Thymus (tissue), 11 donors: ENCODE results near the gene DNAJC10. TPM values are rescaled to one million over a fixed set of nuclear protein-coding genes. Genes with fewer than 3 reads are reported as not detected.
"Not testable (repeated sequence)": the region's sequence is repeated elsewhere in the genome, so short reads cannot be mapped to it uniquely, and the experiment has no call there.

ENCODE experiments used
- DNase-seq, 9 donors: peaks; one replicate each; pipeline ENCODE4 v3.0.0-alpha.2; 2013; ENCODE audit warnings: low spot score in 9 of 9, low read depth in 6 of 9, missing footprints in 1 of 9
- H3K27ac ChIP-seq, 2 donors: one replicate each; pipeline ENCODE4 v1.5.1; 2013; ENCODE audit warnings: control low read depth in 1 of 2, low read depth in 1 of 2, low read length in 1 of 2, mild to moderate bottlenecking in 1 of 2, moderate library complexity in 1 of 2
- H3K27me3 ChIP-seq, 2 donors: one replicate each; pipeline ENCODE4 v1.5.1; 2013; ENCODE audit warnings: low read length in 1 of 2; ENCODE audit not compliant: control insufficient read depth in 2 of 2, insufficient read depth in 1 of 2
- H3K36me3 ChIP-seq, 2 donors: one replicate each; pipeline ENCODE4 v1.5.1; 2013; ENCODE audit warnings: low read length in 1 of 2, mild to moderate bottlenecking in 1 of 2, moderate library complexity in 1 of 2; ENCODE audit not compliant: control insufficient read depth in 2 of 2, insufficient read depth in 2 of 2
- H3K4me1 ChIP-seq, 2 donors: one replicate each; pipeline ENCODE4 v1.5.1; 2013; ENCODE audit warnings: low read length in 2 of 2; ENCODE audit not compliant: control insufficient read depth in 2 of 2, insufficient read depth in 2 of 2
- H3K4me3 ChIP-seq, 2 donors: one replicate each; pipeline ENCODE4 v1.5.1; 2013; ENCODE audit warnings: low read length in 2 of 2, control low read depth in 1 of 2, mild to moderate bottlenecking in 1 of 2
- H3K9me3 ChIP-seq, 2 donors: one replicate each; pipeline ENCODE4 v1.5.1; 2013; ENCODE audit warnings: low read length in 1 of 2, mild to moderate bottlenecking in 1 of 2; ENCODE audit not compliant: control insufficient read depth in 2 of 2, insufficient read depth in 1 of 2
- WGBS: extraction: QIAGEN DNeasy Blood & Tissue Kit; methylation state at CpG from one replicate; pipeline ENCODE4 v1.1.7; 2013; 5-methylcytosine and 5-hydroxymethylcytosine counted together
- polyA plus RNA-seq: library from polyadenylated mRNA; stranded (reverse); fragments of 200-250 nt; gene quantifications from one replicate; pipeline ENCODE4 v1.2.3, GENCODE V29; 2013
- total RNA-seq: library from RNA; stranded (reverse); fragments of 120-200 nt; gene quantifications from one replicate; pipeline ENCODE4 v1.2.4, GENCODE V29; 2013
- donor health status: healthy.

The DNAJC10 gene
- total and polyA plus RNA-seq, 2 donors: 34.0 to 78.0 TPM

DNA sequence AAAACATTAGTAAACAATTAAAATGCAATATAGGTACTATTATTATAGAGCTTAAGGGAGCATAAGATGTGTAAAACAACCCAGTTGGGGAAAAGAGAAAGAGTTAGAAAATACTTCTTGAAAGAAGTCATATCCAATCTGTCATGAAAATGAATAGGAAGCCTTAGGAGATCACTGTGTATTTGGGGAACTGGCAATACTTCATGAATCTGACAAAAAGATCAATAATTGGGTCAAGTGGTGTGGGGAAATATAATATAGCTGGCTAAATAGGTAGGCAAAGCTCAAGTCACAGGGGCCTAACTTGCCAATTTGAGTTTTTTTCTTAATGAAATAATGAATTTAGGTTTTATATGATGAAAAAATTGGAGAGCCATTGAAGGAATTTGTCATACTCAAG, 14.4 kb downstream of the DNAJC10 start:
- Histone ChIP-seq H3K4me3 (no peak overlapping the region), H3K4me1 (no peaks in the 10 kb centered on the region), H3K36me3 (peaks cover 3 to 15% of the 10 kb centered on the region in 2 donors), H3K27me3 (no peaks in the 10 kb centered on the region), H3K27ac (no peak overlapping the region), H3K9me3 (no peaks in the 10 kb centered on the region)
- DNase-seq: no peak

DNA sequence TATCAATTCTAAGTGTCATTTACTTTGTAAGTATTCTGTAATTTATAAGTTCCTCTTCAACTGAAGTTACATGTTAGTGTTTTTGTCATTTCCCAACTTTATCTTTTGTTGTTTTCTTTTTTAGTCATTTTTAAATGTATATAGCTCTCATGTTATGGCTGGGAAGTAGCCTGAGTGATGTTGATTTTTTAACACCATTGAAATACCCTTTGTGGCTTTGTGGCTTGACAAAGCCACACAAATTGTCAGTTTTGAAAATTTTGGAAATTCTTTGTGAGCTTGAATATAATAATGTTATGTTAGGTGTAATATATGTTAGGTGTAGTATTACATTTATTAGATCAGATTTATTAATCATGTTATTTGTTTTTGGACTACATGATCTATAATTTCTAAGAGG, 16.7 kb downstream of the DNAJC10 start:
- H3K27me3 ChIP-seq: no peaks in the 10 kb centered on the region
- peaks cover 6 to 18% of the 10 kb centered on the region in 2 donors for H3K36me3 ChIP-seq
- H3K27ac ChIP-seq: no peak overlapping the region
- H3K4me3 ChIP-seq: no peak overlapping the region
- no peaks in the 10 kb centered on the region for H3K9me3 ChIP-seq
- H3K4me1 ChIP-seq: no peaks in the 10 kb centered on the region
- DNase-seq: no peak

GRCh38 chr2:182733572-182733971, 17.5 kb downstream of the DNAJC10 start:
- H3K27me3 ChIP-seq: no peaks in the 10 kb centered on the region
- 95% methylated on average over 1 of the region's 1 CpG for WGBS
- H3K4me3 ChIP-seq: no peak overlapping the region
- peaks cover 6 to 19% of the 10 kb centered on the region in 2 donors for H3K36me3 ChIP-seq
- no peak for DNase-seq
- no peaks in the 10 kb centered on the region for H3K9me3 ChIP-seq
- no peaks in the 10 kb centered on the region for H3K4me1 ChIP-seq
- H3K27ac ChIP-seq: no peak overlapping the region

DNA sequence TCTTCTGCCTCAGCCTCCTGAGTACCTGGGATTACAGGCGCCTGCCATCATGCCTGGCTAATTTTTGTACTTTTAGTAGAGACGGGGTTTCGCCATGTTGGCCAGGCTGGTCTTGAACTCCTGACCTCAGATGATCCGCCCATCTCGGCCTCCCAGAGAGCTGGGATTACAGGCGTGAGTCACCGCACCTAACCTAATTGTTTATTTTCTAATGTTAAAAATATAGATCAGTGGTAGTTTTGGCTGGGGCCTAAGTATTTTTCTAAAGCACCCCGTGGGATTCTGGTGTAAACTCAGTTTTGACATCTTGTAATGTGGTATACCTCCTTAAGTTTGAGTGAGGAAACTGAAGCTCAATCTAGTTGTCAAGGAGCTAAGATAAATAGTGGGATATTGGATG, 20.8 kb downstream of the DNAJC10 start:
- H3K4me3 ChIP-seq, H3K27me3 ChIP-seq, H3K27ac ChIP-seq, DNase-seq, H3K4me1 ChIP-seq, H3K9me3 ChIP-seq: not testable (repeated sequence)
- 96% methylated on average over 8 of the region's 8 CpGs for WGBS
- peaks cover 3 to 14% of the 10 kb centered on the region in 2 donors for H3K36me3 ChIP-seq

GRCh38 chr2:182740701-182741100, 24.6 kb downstream of the DNAJC10 start:
- H3K9me3 ChIP-seq: no peaks in the 10 kb centered on the region
- H3K27ac ChIP-seq: no peak overlapping the region
- WGBS: 54% methylated on average over 2 of the region's 2 CpGs
- DNase-seq: peak in 5 of 9 donors; percentile 7 to 57 (median 21)
- H3K36me3 ChIP-seq: peaks cover 11 to 47% of the 10 kb centered on the region in 2 donors
- H3K27me3 ChIP-seq: no peaks in the 10 kb centered on the region
- no peaks in the 10 kb centered on the region for H3K4me1 ChIP-seq
- H3K4me3 ChIP-seq: no peak overlapping the region

DNA sequence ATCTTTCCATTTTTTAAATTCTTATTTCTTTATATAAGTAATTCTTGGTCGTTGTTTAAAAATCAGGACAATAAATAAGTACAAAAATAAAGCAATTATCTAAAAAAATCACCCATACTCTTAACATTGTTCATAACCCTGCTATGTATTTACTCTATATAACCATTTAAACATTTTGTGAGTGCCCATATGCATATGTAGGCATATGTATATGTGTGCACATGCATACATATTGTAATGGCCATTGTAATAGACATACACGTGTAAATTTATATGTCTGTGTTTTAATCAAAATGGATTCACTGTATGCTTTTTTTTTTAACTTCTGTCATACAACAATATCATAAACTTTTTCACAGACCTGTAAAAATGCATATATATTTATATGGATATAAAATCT, 25.6 kb downstream of the DNAJC10 start:
- Histone ChIP-seq H3K27me3 (no peaks in the 10 kb centered on the region), H3K4me1 (no peaks in the 10 kb centered on the region), H3K27ac (no peak overlapping the region), H3K9me3 (no peaks in the 10 kb centered on the region), H3K36me3 (peaks cover 11 to 45% of the 10 kb centered on the region in 2 donors), H3K4me3 (no peak overlapping the region)
- WGBS: over 99% methylated on average over 2 of the region's 2 CpGs
- DNase-seq: no peak

DNA sequence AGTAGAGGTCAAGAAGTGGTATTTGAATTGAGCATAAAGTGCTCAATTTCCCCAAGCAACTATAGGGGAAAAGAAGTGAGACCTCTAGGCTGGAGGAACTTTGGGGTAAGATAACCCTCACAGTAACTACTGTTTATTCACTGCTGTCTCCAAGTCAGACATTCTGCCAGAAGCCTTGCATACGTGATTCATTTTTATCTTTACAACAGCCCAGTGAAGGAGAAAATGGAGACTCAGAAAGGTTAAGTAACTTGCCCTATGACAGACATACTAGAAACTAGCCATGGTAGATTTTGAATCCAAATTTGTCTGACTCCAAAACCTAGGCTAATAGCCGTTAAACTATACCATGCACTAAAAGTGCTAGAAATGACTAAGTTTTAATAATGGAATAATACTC, 28.4 kb downstream of the DNAJC10 start:
- H3K36me3 ChIP-seq: peaks cover 8 to 32% of the 10 kb centered on the region in 2 donors

DNA sequence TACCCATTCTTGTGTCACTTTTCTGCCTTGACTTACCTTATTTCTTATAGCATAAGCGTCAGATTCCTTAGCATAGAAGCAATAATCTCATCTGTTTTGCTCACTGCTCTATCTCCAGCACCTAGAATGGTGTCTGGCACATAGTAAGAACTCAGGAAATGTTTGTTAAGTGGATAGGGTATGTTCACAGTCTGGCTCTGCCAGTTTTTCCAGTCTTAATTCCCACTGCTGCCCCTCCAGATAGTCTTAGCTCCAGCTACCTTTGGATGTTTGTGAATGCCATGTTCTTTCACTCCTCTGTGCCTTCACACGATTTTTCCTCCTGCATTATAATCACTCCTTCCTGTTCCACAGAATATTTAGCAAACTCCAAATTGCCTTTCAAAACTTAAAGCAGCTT, 29.0 kb downstream of the DNAJC10 start:
- Histone ChIP-seq H3K27ac (no peak overlapping the region), H3K27me3 (no peaks in the 10 kb centered on the region), H3K36me3 (peaks cover 8 to 37% of the 10 kb centered on the region in 2 donors), H3K9me3 (no peaks in the 10 kb centered on the region), H3K4me3 (no peak overlapping the region), H3K4me1 (no peaks in the 10 kb centered on the region)
- 97% methylated on average over 2 of the region's 2 CpGs for WGBS
- DNase-seq: no peak

More for the DNA sequence above, 28.4 kb downstream of the DNAJC10 start:
- no peak for DNase-seq
- no peak overlapping the region for H3K4me3 ChIP-seq
- H3K4me1 ChIP-seq: no peaks in the 10 kb centered on the region
- H3K27me3 ChIP-seq: no peaks in the 10 kb centered on the region
- no peaks in the 10 kb centered on the region for H3K9me3 ChIP-seq
- WGBS: 98% methylated on average over 2 of the region's 2 CpGs
- H3K27ac ChIP-seq: no peak overlapping the region

DNA sequence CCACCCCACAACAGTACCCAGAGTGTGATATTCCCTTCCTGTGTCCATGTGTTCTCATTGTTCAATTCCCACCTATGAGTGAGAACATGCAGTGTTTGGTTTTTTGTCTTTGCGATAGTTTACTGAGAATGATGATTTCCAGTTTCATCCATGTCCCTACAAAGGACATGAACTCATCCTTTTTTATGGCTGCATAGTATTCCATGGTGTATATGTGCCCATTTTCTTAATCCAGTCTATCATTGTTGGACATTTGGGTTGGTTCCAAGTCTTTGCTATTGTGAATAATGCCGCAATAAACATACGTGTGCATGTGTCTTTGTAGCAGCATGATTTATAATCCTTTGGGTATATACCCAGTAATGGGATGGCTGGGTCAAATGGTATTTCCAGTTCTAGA, 29.8 kb downstream of the DNAJC10 start:
- not testable (repeated sequence) for H3K27ac ChIP-seq, H3K4me3 ChIP-seq, H3K4me1 ChIP-seq, H3K27me3 ChIP-seq, H3K9me3 ChIP-seq, DNase-seq
- peaks cover 8 to 44% of the 10 kb centered on the region in 2 donors for H3K36me3 ChIP-seq
- WGBS: 98% methylated on average over 3 of the region's 3 CpGs

GRCh38 chr2:182754231-182754630, 38.2 kb downstream of the DNAJC10 start:
- Histone ChIP-seq H3K27me3 (no peaks in the 10 kb centered on the region), H3K4me3 (no peak overlapping the region), H3K36me3 (peaks cover 0 to 42% of the 10 kb centered on the region in 2 donors), H3K9me3 (no peaks in the 10 kb centered on the region), H3K4me1 (no peaks in the 10 kb centered on the region), H3K27ac (no peak overlapping the region)
- DNase-seq: no peak
